HL-60 (cell line): ENCODE data around the gene CPED1.

Experiments used
- POLR2AphosphoS5 ChIP-seq: IDR thresholded peaks from 2 replicates; pipeline ENCODE4 v1.6.1; 2012; ENCODE audit warnings: low read depth
- SPI1 ChIP-seq: IDR thresholded peaks from 2 replicates; pipeline ENCODE4 v1.6.1; 2012; ENCODE audit warnings: low read depth, mild to moderate bottlenecking, borderline replicate concordance
- TF ChIP-seq, protein P1 (sequence below): IDR thresholded peaks from one replicate; pipeline ENCODE4 v1.5.1; 2011; ENCODE audit warnings: low read length, control low read depth, inconsistent platforms; ENCODE audit not compliant: insufficient read depth
- TF ChIP-seq, protein P2 (sequence below): IDR thresholded peaks from 2 replicates; pipeline ENCODE4 v1.6.1; 2012; ENCODE audit warnings: low read depth; ENCODE audit not compliant: insufficient replicate concordance

DNA sequence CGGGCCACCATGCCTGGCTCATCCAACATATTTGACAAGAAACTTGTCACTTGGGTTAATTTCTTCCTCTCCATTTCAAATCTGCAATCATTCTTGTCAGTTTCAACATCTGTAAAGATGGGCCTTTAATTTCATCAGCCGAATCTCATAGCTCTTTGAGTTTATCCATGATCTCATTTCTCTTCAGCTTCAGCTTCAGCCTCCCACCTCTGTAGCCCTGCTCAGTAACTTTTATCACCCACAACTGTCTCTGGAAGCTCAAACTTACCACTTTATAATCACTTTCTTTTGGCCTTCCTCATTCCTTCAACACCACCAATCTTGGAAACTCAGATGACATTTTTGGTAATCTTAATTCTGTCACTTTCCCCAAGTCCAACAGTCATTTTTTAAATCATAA is 83.2 kb downstream of the CPED1 start:
- TF ChIP-seq SPI1 (no peak), POLR2AphosphoS5 (no peak)
- TF ChIP-seq, protein P1, sequence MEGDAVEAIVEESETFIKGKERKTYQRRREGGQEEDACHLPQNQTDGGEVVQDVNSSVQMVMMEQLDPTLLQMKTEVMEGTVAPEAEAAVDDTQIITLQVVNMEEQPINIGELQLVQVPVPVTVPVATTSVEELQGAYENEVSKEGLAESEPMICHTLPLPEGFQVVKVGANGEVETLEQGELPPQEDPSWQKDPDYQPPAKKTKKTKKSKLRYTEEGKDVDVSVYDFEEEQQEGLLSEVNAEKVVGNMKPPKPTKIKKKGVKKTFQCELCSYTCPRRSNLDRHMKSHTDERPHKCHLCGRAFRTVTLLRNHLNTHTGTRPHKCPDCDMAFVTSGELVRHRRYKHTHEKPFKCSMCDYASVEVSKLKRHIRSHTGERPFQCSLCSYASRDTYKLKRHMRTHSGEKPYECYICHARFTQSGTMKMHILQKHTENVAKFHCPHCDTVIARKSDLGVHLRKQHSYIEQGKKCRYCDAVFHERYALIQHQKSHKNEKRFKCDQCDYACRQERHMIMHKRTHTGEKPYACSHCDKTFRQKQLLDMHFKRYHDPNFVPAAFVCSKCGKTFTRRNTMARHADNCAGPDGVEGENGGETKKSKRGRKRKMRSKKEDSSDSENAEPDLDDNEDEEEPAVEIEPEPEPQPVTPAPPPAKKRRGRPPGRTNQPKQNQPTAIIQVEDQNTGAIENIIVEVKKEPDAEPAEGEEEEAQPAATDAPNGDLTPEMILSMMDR = no peak
- TF ChIP-seq, protein P2, sequence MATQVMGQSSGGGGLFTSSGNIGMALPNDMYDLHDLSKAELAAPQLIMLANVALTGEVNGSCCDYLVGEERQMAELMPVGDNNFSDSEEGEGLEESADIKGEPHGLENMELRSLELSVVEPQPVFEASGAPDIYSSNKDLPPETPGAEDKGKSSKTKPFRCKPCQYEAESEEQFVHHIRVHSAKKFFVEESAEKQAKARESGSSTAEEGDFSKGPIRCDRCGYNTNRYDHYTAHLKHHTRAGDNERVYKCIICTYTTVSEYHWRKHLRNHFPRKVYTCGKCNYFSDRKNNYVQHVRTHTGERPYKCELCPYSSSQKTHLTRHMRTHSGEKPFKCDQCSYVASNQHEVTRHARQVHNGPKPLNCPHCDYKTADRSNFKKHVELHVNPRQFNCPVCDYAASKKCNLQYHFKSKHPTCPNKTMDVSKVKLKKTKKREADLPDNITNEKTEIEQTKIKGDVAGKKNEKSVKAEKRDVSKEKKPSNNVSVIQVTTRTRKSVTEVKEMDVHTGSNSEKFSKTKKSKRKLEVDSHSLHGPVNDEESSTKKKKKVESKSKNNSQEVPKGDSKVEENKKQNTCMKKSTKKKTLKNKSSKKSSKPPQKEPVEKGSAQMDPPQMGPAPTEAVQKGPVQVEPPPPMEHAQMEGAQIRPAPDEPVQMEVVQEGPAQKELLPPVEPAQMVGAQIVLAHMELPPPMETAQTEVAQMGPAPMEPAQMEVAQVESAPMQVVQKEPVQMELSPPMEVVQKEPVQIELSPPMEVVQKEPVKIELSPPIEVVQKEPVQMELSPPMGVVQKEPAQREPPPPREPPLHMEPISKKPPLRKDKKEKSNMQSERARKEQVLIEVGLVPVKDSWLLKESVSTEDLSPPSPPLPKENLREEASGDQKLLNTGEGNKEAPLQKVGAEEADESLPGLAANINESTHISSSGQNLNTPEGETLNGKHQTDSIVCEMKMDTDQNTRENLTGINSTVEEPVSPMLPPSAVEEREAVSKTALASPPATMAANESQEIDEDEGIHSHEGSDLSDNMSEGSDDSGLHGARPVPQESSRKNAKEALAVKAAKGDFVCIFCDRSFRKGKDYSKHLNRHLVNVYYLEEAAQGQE = no peak
